GM12878 (cell line): ENCODE data around the gene ARHGEF10L. TPM values are rescaled to one million over a fixed set of nuclear protein-coding genes. Genes with fewer than 3 reads are reported as not detected.

Experiments
- ATAC-seq: fragments of 200-7000 bp; cut with Tn5 transposase; 3 replicates; pipeline ENCODE4 v1.9.1; 2020; ENCODE audit warnings: mild to moderate bottlenecking, moderate library complexity
- BruUV-seq: library from RNA; stranded (reverse); fragments of 400-500 nt; replicated peaks from 2 replicates; lab custom pipeline; 2021; lab: Mats Ljungman, UMichigan
- CTCF ChIA-PET: fragments of 300-600 bp; sonication (Branson Sonifier 250); formaldehyde crosslinking; extraction: SDS; loops from one replicate; lab custom pipeline; 2021; ENCODE audit warnings: inconsistent platforms; lab: Yijun Ruan, JAX
- POLR2A ChIA-PET: fragments of 350-600 bp; formaldehyde crosslinking; extraction: SDS; loops from one replicate; lab custom pipeline; 2021; ENCODE audit warnings: inconsistent platforms; lab: Charles Lee
- RAD21 ChIA-PET: fragments of 300-600 bp; sonication (Branson Sonifier 250); formaldehyde crosslinking; loops from one replicate; lab custom pipeline; 2023; ENCODE audit warnings: antibody characterized with exemption; ENCODE audit not compliant: unreplicated experiment; lab: Charles Lee
- SMC1A ChIA-PET: fragments of 300-600 bp; sonication (Branson Sonifier 250); formaldehyde crosslinking; loops from one replicate; lab custom pipeline; 2023; ENCODE audit not compliant: unreplicated experiment, uncharacterized antibody; lab: Charles Lee
- DNase-seq: peaks from one replicate; pipeline ENCODE4 v3.0.0-alpha.2; 2011; ENCODE audit warnings: low read depth, low spot score
- FAIRE-seq: peaks from 3 replicates; lab custom pipeline; 2011; peaks lifted over from hg19 to GRCh38; lab: Jason Lieb, UNC
- H2AFZ ChIP-seq: 2 replicates; pipeline ENCODE4 v1.6.0; 2011; ENCODE audit warnings: low read depth, low read length, control low read depth; ENCODE audit not compliant: control insufficient read depth
- H3K27ac ChIP-seq: 2 replicates; pipeline ENCODE4 v1.5.1; 2011; ENCODE audit warnings: control low read depth; ENCODE audit not compliant: control insufficient read depth, insufficient read depth
- H3K27me3 ChIP-seq, 2 experiments: replicated peaks in 1 of 2; 2 replicates each; pipeline versions ENCODE4 v1.6.0 to v1.6.1; 2011; ENCODE audit warnings: low read length in 1 of 2; ENCODE audit not compliant: control insufficient read depth in 2 of 2, insufficient read depth in 2 of 2
- H3K36me3 ChIP-seq, 2 experiments: 2 replicates each; pipeline ENCODE4 v1.5.1; 2011; ENCODE audit warnings: low read length in 1 of 2; ENCODE audit not compliant: control insufficient read depth in 2 of 2, insufficient read depth in 2 of 2
- H3K4me1 ChIP-seq: 2 replicates; pipeline ENCODE4 v1.6.1; 2011; ENCODE audit warnings: mild to moderate bottlenecking, low read length, moderate library complexity, mixed read lengths; ENCODE audit not compliant: control insufficient read depth, insufficient read depth
- H3K4me2 ChIP-seq: 2 replicates; pipeline ENCODE4 v1.6.0; 2011; ENCODE audit warnings: control low read depth; ENCODE audit not compliant: control insufficient read depth, insufficient read depth
- H3K4me3 ChIP-seq: fragments of 200-600 bp; sonication (generic); 2 replicates; pipeline ENCODE4 v1.5.1; 2016
- H3K79me2 ChIP-seq: 2 replicates; pipeline ENCODE4 v1.6.0; 2011; ENCODE audit warnings: low read length; ENCODE audit not compliant: control insufficient read depth, insufficient read depth
- H3K9ac ChIP-seq: 2 replicates; pipeline ENCODE4 v1.8.0; 2011; ENCODE audit warnings: low read length, control low read depth, mixed read lengths; ENCODE audit not compliant: control insufficient read depth, insufficient read depth
- H3K9me3 ChIP-seq: replicated peaks from 3 replicates; pipeline ENCODE4 v1.5.1; 2011; ENCODE audit warnings: mild to moderate bottlenecking, low read length; ENCODE audit not compliant: control insufficient read depth, insufficient read depth
- H4K20me1 ChIP-seq: 2 replicates; pipeline ENCODE4 v1.6.0; 2011; ENCODE audit not compliant: control insufficient read depth, insufficient read depth
- CBX5 ChIP-seq: sonication (generic); IDR thresholded peaks from 2 replicates; pipeline ENCODE4 v1.6.1; 2016; ENCODE audit warnings: low read depth, moderate library complexity, mild to moderate bottlenecking, inconsistent platforms
- CHD2 ChIP-seq: IDR thresholded peaks from 2 replicates; pipeline ENCODE4 v1.6.1; 2011; ENCODE audit warnings: low read depth, low read length, improper control_type of control experiment, borderline replicate concordance
- CREB1 ChIP-seq: IDR thresholded peaks from 2 replicates; pipeline ENCODE4 v1.6.1; 2012; ENCODE audit warnings: low read depth, mild to moderate bottlenecking, inconsistent platforms
- ESRRA ChIP-seq: IDR thresholded peaks from 2 replicates; pipeline ENCODE4 v1.6.1; 2012; ENCODE audit warnings: mild to moderate bottlenecking, low read length, improper control_type of control experiment
- ETV6 ChIP-seq, 2 experiments: fragments of 450-650 bp in 1 of 2; IDR thresholded peaks in 1 of 2; conservative IDR thresholded peaks in 1 of 2; 2 replicates each; pipeline ENCODE4 v1.6.1; 2014; ENCODE audit warnings: antibody characterized with exemption in 1 of 2, borderline replicate concordance in 1 of 2, low read depth in 1 of 2, mild to moderate bottlenecking in 1 of 2, moderate library complexity in 1 of 2
- FOXK2 ChIP-seq: fragments of 450-650 bp; IDR thresholded peaks from 2 replicates; pipeline ENCODE4 v1.6.1; 2017; ENCODE audit warnings: mild to moderate bottlenecking, moderate library complexity
- GATAD2B ChIP-seq: fragments of 450-650 bp; conservative IDR thresholded peaks from 2 replicates; pipeline ENCODE4 v1.6.1; 2017; ENCODE audit warnings: low read depth, mild to moderate bottlenecking, moderate library complexity
- HCFC1 ChIP-seq: fragments of 150-350 bp; IDR thresholded peaks from 2 replicates; pipeline ENCODE4 v1.6.1; 2014; ENCODE audit warnings: low read length
- NR2C1 ChIP-seq: fragments of 450-650 bp; IDR thresholded peaks from 2 replicates; pipeline ENCODE4 v1.6.1; 2017; ENCODE audit warnings: antibody characterized with exemption, mild to moderate bottlenecking, moderate library complexity
- PAX8 ChIP-seq: fragments of 450-650 bp; IDR thresholded peaks from 2 replicates; pipeline ENCODE4 v1.6.1; 2017; ENCODE audit warnings: mild to moderate bottlenecking, moderate library complexity
- POLR2AphosphoS2 ChIP-seq: IDR thresholded peaks from 2 replicates; pipeline ENCODE4 v1.6.1; 2011; ENCODE audit warnings: low read depth, mild to moderate bottlenecking, low read length, improper control_type of control experiment, moderate library complexity
- RUNX3 ChIP-seq: IDR thresholded peaks from 2 replicates; pipeline ENCODE4 v1.6.1; 2012; ENCODE audit warnings: low read length, inconsistent platforms
- SUPT20H ChIP-seq: IDR thresholded peaks from 2 replicates; pipeline ENCODE4 v1.6.1; 2011; ENCODE audit warnings: low read depth, mild to moderate bottlenecking, low read length, moderate library complexity, borderline replicate concordance; ENCODE audit not compliant: control insufficient read depth
- WGBS: methylation state at CpG from one replicate; pipeline ENCODE4 v1.1.6; 2016; ENCODE audit warnings: low lambda C conversion rate; ENCODE audit not compliant: insufficient replicate concordance, insufficient coverage; ENCODE audit errors: missing lambda C conversion rate; 5-methylcytosine and 5-hydroxymethylcytosine counted together
- in situ Hi-C: fragments of 300-500 bp; cut with MboI; formaldehyde crosslinking; loops from 9 replicates; pipeline ENCODE4 v1.14.3; 2018; ENCODE audit warnings: mixed read lengths
- intact Hi-C: fragments of 100-400 bp; cut with micrococcal nuclease; formaldehyde crosslinking; loops from one replicate; pipeline ENCODE4 v1.14.2; 2022; ENCODE audit not compliant: unreplicated experiment
- polyA plus RNA-seq, 11 experiments: library from polyadenylated mRNA; depleted of rRNA in 4 of 11; unstranded in 6 of 11; stranded (reverse) in 5 of 11; fragments of >200 nt; fragmentation: Nextera tagmentation in 4 of 11; fragmentation: Illumina TruSeq in 1 of 11; extraction: Ambion mirVana in 4 of 11; extraction: Trizol in 1 of 11; gene quantifications; 1 replicate in 1 of 11; 2 replicates in 10 of 11; pipeline versions ENCODE4 v1.2.1 to v1.2.3, GENCODE V29; 2011 to 2016; ENCODE audit warnings: inconsistent platforms in 2 of 11, missing spikeins in 2 of 11, low read depth in 1 of 11
- total RNA-seq, 4 experiments: library from RNA; depleted of rRNA in 3 of 4; stranded (reverse); fragments of >200 nt in 3 of 4; fragmentation: Illumina TruSeq in 1 of 4; extraction: Trizol in 1 of 4; gene quantifications; 2 replicates each; pipeline versions ENCODE4 v1.2.1 to v1.2.3, GENCODE V29; 2013 to 2021
- TF ChIP-seq, protein P1 (sequence below): IDR thresholded peaks from 2 replicates; pipeline ENCODE4 v1.6.1; 2011; ENCODE audit warnings: borderline replicate concordance, low read depth, mild to moderate bottlenecking, moderate library complexity, mixed read lengths, low read length; ENCODE audit not compliant: insufficient read depth; ENCODE audit errors: extremely low read length
- TF ChIP-seq, protein P2 (sequence below): fragments of 450-650 bp; IDR thresholded peaks from 2 replicates; pipeline ENCODE4 v1.6.1; 2017; ENCODE audit warnings: mild to moderate bottlenecking, moderate library complexity

The ARHGEF10L gene
- total and polyA plus RNA-seq, 10 of the 15 experiments (the other 5 are each of a cell fraction or from before 2014, with no cell fraction given) = 0.05 to 0.94 (median 0.28) TPM; not detected in 2

DNA sequence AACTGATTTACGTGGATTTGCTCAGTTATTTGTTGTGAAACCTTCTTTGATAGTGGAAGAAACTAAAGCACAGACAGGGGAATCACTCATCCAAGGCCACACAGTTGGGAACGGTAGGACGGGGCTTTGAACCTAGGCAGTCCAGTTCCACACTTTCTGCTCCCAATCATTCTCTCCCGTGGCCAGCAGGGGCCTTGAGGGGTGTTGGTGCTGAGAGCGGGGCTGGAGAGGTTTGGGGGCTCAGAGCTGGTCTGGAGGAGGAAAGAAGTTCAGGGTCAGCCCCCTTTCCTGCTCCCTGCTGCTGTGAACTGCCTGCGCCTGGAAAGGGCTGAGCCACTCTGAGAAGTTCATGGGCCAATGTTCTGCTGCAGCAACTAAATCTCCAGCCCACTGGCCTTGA is 184.2 kb downstream of the ARHGEF10L start (continued):
- TF ChIP-seq CREB1 (no peak), ESRRA (no peak), POLR2AphosphoS2 (no peak), FOXK2 (no peak), NR2C1 (no peak), CHD2 (no peak), CBX5 (no peak), HCFC1 (no peak)
- TF ChIP-seq, protein P1, sequence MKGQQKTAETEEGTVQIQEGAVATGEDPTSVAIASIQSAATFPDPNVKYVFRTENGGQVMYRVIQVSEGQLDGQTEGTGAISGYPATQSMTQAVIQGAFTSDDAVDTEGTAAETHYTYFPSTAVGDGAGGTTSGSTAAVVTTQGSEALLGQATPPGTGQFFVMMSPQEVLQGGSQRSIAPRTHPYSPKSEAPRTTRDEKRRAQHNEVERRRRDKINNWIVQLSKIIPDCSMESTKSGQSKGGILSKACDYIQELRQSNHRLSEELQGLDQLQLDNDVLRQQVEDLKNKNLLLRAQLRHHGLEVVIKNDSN = no peak

DNA sequence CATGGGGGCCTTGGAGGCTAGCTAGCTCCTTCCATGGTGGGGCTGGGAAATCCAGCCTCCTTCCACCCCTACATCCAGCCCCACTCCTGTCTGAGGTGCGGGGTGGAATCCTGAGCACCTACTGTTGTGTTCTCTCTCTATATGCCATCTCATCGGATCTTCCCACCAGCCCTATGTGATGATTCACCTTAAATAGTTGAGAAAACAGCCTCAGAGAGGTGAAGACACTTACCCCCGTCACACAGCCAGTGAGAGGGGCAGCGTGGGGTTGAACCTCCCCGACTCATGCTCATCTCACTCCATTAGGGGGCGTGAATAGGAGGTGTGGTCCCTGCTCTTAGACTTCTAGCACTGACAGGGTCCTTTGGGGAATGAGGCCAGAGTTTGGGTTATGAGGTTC is 184.7 kb downstream of the ARHGEF10L start:
- ATAC-seq = no peak
- Histone ChIP-seq H3K9ac (no peak overlapping the region), H3K27me3 (no peaks in the 10 kb centered on the region), H3K4me2 (no peak overlapping the region), H4K20me1 (no peaks in the 10 kb centered on the region), H3K4me1 (no peaks in the 10 kb centered on the region), H3K79me2 (no peaks in the 10 kb centered on the region), H3K9me3 (no peaks in the 10 kb centered on the region), H2AFZ (no peak overlapping the region), H3K36me3 (no peaks in the 10 kb centered on the region), H3K4me3 (no peak overlapping the region), H3K27ac (no peak overlapping the region)
- intact Hi-C loops = no loop called here
- ChIA-PET SMC1A (no interaction called here), CTCF (no interaction called here), POLR2A (no interaction called here), RAD21 (no interaction called here)
- DNase-seq = no peak
- 9% methylated on average over 6 of the region's 6 CpGs for WGBS
- FAIRE-seq = no peak
- no TSS peak for BruUV-seq
- in situ Hi-C loops = no loop called here
- TF ChIP-seq SUPT20H (no peak), GATAD2B (no peak), ETV6 (conservative IDR thresholded peaks at IDR 0.05 in 1 of 2, IDR thresholded peaks at IDR 0.05 in 1 of 2; ENCODE audit: borderline replicate concordance in 1 of 2, low read depth in 1 of 2) (no peak), RUNX3 (no peak), PAX8 (no peak), CBX5 (no peak)
- TF ChIP-seq, protein P1 = no peak
- TF ChIP-seq, protein P2, sequence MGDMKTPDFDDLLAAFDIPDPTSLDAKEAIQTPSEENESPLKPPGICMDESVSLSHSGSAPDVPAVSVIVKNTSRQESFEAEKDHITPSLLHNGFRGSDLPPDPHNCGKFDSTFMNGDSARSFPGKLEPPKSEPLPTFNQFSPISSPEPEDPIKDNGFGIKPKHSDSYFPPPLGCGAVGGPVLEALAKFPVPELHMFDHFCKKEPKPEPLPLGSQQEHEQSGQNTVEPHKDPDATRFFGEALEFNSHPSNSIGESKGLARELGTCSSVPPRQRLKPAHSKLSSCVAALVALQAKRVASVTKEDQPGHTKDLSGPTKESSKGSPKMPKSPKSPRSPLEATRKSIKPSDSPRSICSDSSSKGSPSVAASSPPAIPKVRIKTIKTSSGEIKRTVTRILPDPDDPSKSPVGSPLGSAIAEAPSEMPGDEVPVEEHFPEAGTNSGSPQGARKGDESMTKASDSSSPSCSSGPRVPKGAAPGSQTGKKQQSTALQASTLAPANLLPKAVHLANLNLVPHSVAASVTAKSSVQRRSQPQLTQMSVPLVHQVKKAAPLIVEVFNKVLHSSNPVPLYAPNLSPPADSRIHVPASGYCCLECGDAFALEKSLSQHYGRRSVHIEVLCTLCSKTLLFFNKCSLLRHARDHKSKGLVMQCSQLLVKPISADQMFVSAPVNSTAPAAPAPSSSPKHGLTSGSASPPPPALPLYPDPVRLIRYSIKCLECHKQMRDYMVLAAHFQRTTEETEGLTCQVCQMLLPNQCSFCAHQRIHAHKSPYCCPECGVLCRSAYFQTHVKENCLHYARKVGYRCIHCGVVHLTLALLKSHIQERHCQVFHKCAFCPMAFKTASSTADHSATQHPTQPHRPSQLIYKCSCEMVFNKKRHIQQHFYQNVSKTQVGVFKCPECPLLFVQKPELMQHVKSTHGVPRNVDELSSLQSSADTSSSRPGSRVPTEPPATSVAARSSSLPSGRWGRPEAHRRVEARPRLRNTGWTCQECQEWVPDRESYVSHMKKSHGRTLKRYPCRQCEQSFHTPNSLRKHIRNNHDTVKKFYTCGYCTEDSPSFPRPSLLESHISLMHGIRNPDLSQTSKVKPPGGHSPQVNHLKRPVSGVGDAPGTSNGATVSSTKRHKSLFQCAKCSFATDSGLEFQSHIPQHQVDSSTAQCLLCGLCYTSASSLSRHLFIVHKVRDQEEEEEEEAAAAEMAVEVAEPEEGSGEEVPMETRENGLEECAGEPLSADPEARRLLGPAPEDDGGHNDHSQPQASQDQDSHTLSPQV = no peak
